DND-41 (cell line): Measurements from ENCODE around the gene IQGAP2.

Experiments used
- ATAC-seq: fragments of 200-7000 bp; cut with Tn5 transposase; 3 replicates; pipeline ENCODE4 v1.9.1; 2021; ENCODE audit warnings: low read depth; ENCODE audit not compliant: insufficient read depth
- DNase-seq: peaks from one replicate; pipeline ENCODE4 v3.0.0-alpha.2; 2020
- H2AFZ ChIP-seq: 2 replicates; pipeline ENCODE4 v1.6.0; 2012; ENCODE audit warnings: low read depth, low read length
- H3K27ac ChIP-seq: 2 replicates; pipeline ENCODE4 v1.5.1; 2012; ENCODE audit warnings: low read length, inconsistent platforms
- H3K27me3 ChIP-seq: fragments of 200-600 bp; sonication (generic); 2 replicates; pipeline ENCODE4 v1.6.0; 2012; ENCODE audit warnings: low read length, mild to moderate bottlenecking, inconsistent platforms; ENCODE audit not compliant: insufficient read depth, poor library complexity
- H3K36me3 ChIP-seq: 2 replicates; pipeline ENCODE4 v1.5.1; 2012; ENCODE audit warnings: low read length, inconsistent platforms; ENCODE audit not compliant: insufficient read depth
- H3K4me1 ChIP-seq: 2 replicates; pipeline ENCODE4 v1.5.1; 2012; ENCODE audit warnings: mild to moderate bottlenecking, low read length; ENCODE audit not compliant: insufficient read depth
- H3K4me2 ChIP-seq: 2 replicates; pipeline ENCODE4 v1.6.0; 2012; ENCODE audit warnings: mild to moderate bottlenecking, moderate library complexity, low read length, inconsistent platforms; ENCODE audit not compliant: insufficient read depth
- H3K4me3 ChIP-seq, 2 experiments: fragments of 200-600 bp in 1 of 2; shearing (Covaris generic) in 1 of 2; 2 replicates each; pipeline ENCODE4 v1.5.1; 2012 to 2016; ENCODE audit warnings: inconsistent platforms in 2 of 2, low read length in 2 of 2, mild to moderate bottlenecking in 2 of 2, low read depth in 1 of 2, moderate library complexity in 1 of 2
- H3K79me2 ChIP-seq: 2 replicates; pipeline ENCODE4 v1.6.0; 2012; ENCODE audit warnings: low read length, inconsistent platforms; ENCODE audit not compliant: insufficient read depth
- H3K9ac ChIP-seq: 2 replicates; pipeline ENCODE4 v1.6.0; 2012; ENCODE audit warnings: low read depth, mild to moderate bottlenecking, inconsistent platforms, low read length, moderate library complexity
- H3K9me3 ChIP-seq: 2 replicates; pipeline ENCODE4 v1.5.1; 2012; ENCODE audit warnings: low read length, moderate library complexity, mild to moderate bottlenecking, inconsistent platforms; ENCODE audit not compliant: insufficient read depth, severe bottlenecking
- H4K20me1 ChIP-seq: 2 replicates; pipeline ENCODE4 v1.6.0; 2012; ENCODE audit warnings: low read length; ENCODE audit not compliant: insufficient read depth
- CTCF ChIP-seq: IDR thresholded peaks from 2 replicates; pipeline ENCODE4 v1.5.1; 2012; ENCODE audit warnings: borderline replicate concordance, low read length, moderate library complexity, mild to moderate bottlenecking; ENCODE audit not compliant: poor library complexity, severe bottlenecking; ENCODE audit errors: extremely low read depth
- EZH2 ChIP-seq: IDR thresholded peaks from 3 replicates; pipeline ENCODE4 v1.6.1; 2012; ENCODE audit warnings: borderline replicate concordance, low read depth, mild to moderate bottlenecking, moderate library complexity, low read length, inconsistent platforms; ENCODE audit not compliant: severe bottlenecking

Gene IQGAP2

GRCh38 chr5:76620166-76620565 lies 217.1 kb downstream of the IQGAP2 start:
- TF ChIP-seq EZH2: no peak
- H2AFZ ChIP-seq: no peak overlapping the region

DNA sequence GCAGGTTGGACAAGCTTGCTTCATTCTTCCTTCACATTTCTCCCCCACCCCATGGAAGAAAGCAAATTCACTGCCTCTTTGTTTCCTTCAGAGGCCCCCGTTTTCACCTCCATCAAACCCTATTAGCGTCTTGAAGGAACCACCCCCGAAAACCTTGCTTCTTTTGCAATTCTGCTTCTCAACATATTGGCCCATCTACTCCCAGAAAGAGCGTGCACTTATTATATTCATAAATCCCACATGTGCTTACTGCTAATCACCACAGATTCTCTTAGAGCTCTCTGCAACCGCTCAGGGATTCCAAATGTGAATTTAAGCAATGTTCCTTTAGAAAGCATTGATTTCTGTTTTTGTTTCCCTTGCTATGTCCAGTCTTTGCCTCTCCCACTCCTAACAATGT lies 219.0 kb downstream of the IQGAP2 start:
- no peak overlapping the region for H3K4me3 ChIP-seq
- H3K9me3 ChIP-seq: no peaks in the 10 kb centered on the region
- H3K27ac ChIP-seq: no peak overlapping the region
- no peak overlapping the region for H3K4me2 ChIP-seq
- no peak for DNase-seq
- H3K9ac ChIP-seq: no peak overlapping the region
- no peak overlapping the region for H2AFZ ChIP-seq
- no peaks in the 10 kb centered on the region for H3K27me3 ChIP-seq
- H4K20me1 ChIP-seq: no peaks in the 10 kb centered on the region
- no peak for ATAC-seq
- H3K79me2 ChIP-seq: no peaks in the 10 kb centered on the region
- no peak for TF ChIP-seq EZH2
- no peak for TF ChIP-seq CTCF
- no peaks in the 10 kb centered on the region for H3K4me1 ChIP-seq
- no peaks in the 10 kb centered on the region for H3K36me3 ChIP-seq

More at GRCh38 chr5:76620166-76620565, 217.1 kb downstream of the IQGAP2 start:
- H3K79me2 ChIP-seq: no peaks in the 10 kb centered on the region
- H3K4me2 ChIP-seq: no peak overlapping the region
- no peak overlapping the region for H3K27ac ChIP-seq
- H3K9me3 ChIP-seq: no peaks in the 10 kb centered on the region
- no peak overlapping the region for H3K9ac ChIP-seq
- DNase-seq: no peak
- no peak for ATAC-seq
- no peaks in the 10 kb centered on the region for H3K4me1 ChIP-seq
- no peaks in the 10 kb centered on the region for H3K27me3 ChIP-seq
- H3K4me3 ChIP-seq: no peak overlapping the region
- no peaks in the 10 kb centered on the region for H3K36me3 ChIP-seq
- H4K20me1 ChIP-seq: no peaks in the 10 kb centered on the region

GRCh38 chr5:76622973-76623596 lies 220.0 kb downstream of the IQGAP2 start, which contains the start of gene F2RL2:
Gene F2RL2, minus strand, starts transcription at chr5:76623403. Its CDS starts 173 bp downstream, at chr5:76623230.
- Histone ChIP-seq H3K27me3 (no peaks in the 10 kb centered on the region), H3K36me3 (no peaks in the 10 kb centered on the region), H3K27ac (no peak within 1 kb of the TSS), H3K4me3 (no peak within 1 kb of the TSS), H3K79me2 (no peaks in the 10 kb centered on the region), H4K20me1 (no peaks in the 10 kb centered on the region), H2AFZ (no peak within 1 kb of the TSS), H3K4me2 (no peak within 1 kb of the TSS), H3K9me3 (no peaks in the 10 kb centered on the region), H3K4me1 (no peaks in the 10 kb centered on the region), H3K9ac (no peak within 1 kb of the TSS)
- TF ChIP-seq CTCF: no peak
- TF ChIP-seq EZH2: no peak
- no peak for DNase-seq
- ATAC-seq: no peak

DNA sequence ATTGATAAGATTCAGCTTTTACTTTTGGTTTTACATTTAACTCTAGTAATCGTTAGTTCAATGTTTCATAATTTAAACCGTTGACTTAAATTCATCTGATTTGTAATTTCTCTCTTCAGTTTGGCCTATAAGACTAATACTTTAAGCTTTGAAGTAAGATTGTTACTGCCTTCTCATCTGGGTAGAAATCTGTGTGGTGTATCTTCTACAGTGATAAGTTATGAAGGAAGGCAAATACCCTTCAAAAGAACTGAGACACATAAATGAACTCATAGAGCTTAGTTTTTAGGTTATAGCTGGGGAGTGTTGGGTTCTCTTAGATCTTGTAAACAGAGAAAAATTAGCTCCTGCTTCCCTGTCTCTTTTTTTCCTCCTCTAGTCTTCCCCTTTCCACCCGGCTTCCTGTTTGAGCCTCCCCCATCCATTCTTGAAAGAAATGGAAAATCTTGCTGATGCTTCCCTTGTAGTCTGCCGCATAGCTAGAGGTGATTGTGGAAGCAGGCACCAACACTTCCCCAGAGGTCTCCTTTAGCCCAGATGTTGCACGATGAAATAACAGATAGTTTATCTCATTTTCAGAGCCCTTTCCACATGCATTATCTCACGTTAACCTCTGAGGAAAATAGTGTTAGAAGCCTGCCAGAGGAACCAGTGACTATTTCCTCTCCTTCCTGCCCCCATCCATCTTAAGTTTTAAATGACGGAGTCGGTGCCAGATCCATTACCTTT lies 222.2 kb downstream of the IQGAP2 start:
- Histone ChIP-seq H3K27me3 (no peaks in the 10 kb centered on the region), H4K20me1 (no peaks in the 10 kb centered on the region), H3K4me2 (no peak overlapping the region), H3K36me3 (no peaks in the 10 kb centered on the region), H3K9ac (no peak overlapping the region), H3K9me3 (no peaks in the 10 kb centered on the region), H3K27ac (no peak overlapping the region), H3K4me3 (no peak overlapping the region), H3K79me2 (no peaks in the 10 kb centered on the region), H2AFZ (no peak overlapping the region), H3K4me1 (no peaks in the 10 kb centered on the region)
- no peak for DNase-seq
- no peak for ATAC-seq
- TF ChIP-seq EZH2: no peak
- no peak for TF ChIP-seq CTCF
